Measurements from ENCODE around the gene CALB2. TPM values are rescaled to one million over a fixed set of nuclear protein-coding genes. Genes with fewer than 3 reads are reported as not detected.

CALB2 gene
- total and polyA plus RNA-seq, 2 of the 13 experiments (the other 11 are each of a cell fraction or from before 2014, with no cell fraction given) = 0.37 to 0.40 TPM

DNA sequence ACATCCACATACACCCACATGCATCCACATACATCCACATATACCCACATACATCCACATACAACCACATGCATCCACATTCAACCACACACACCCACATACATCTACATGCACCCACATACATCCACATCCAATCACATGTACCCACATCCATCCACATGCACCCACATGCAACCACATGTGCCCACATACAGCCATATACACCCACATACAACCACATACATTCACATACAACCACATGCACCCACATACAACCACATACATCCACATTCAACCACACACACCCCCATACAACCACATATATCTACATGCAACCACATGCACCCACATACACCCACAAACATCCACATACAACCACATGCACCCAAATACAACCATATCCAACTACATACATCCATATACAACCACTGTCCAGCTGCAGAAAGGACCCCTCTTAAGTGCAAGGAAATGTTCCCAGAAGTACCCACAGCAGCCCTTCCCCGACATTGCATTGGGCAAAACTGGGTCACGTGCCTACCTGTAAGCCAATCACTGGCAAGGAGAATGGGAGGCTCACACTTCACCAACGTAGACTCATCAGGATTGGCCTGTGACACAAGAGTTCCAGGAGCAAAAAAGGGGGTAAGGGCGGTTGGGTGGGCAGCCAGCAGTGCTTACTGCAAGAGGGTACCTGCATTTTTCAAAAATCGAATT lies 18.1 kb downstream of the CALB2 start (continued):
- TF ChIP-seq, protein P1, sequence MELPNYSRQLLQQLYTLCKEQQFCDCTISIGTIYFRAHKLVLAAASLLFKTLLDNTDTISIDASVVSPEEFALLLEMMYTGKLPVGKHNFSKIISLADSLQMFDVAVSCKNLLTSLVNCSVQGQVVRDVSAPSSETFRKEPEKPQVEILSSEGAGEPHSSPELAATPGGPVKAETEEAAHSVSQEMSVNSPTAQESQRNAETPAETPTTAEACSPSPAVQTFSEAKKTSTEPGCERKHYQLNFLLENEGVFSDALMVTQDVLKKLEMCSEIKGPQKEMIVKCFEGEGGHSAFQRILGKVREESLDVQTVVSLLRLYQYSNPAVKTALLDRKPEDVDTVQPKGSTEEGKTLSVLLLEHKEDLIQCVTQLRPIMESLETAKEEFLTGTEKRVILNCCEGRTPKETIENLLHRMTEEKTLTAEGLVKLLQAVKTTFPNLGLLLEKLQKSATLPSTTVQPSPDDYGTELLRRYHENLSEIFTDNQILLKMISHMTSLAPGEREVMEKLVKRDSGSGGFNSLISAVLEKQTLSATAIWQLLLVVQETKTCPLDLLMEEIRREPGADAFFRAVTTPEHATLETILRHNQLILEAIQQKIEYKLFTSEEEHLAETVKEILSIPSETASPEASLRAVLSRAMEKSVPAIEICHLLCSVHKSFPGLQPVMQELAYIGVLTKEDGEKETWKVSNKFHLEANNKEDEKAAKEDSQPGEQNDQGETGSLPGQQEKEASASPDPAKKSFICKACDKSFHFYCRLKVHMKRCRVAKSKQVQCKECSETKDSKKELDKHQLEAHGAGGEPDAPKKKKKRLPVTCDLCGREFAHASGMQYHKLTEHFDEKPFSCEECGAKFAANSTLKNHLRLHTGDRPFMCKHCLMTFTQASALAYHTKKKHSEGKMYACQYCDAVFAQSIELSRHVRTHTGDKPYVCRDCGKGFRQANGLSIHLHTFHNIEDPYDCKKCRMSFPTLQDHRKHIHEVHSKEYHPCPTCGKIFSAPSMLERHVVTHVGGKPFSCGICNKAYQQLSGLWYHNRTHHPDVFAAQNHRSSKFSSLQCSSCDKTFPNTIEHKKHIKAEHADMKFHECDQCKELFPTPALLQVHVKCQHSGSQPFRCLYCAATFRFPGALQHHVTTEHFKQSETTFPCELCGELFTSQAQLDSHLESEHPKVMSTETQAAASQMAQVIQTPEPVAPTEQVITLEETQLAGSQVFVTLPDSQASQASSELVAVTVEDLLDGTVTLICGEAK (IDR thresholded peaks at IDR 0.05) = no peak
- TF ChIP-seq, protein P1 (CRISPR knock-in tag; IDR thresholded peaks at IDR 0.05) = no peak
- TF ChIP-seq ZSCAN25 (CRISPR knock-in tag; IDR thresholded peaks at IDR 0.05) = no peak
- 0 out of 2 replicates have a peak, but pooled peaks have one; percentile 6 for TF ChIP-seq ATM (IDR thresholded peaks at IDR 0.05; ENCODE audit: borderline replicate concordance)
- TF ChIP-seq CCDC6 (CRISPR knock-in tag; IDR thresholded peaks at IDR 0.05) = no peak
- TF ChIP-seq MAFG (CRISPR knock-in tag; IDR thresholded peaks at IDR 0.05) = no peak
- no peak for TF ChIP-seq YEATS4 (CRISPR knock-in tag; IDR thresholded peaks at IDR 0.05; ENCODE audit: borderline replicate concordance)
